ENCODE measurements around the gene NPY. TPM values are rescaled to one million over a fixed set of nuclear protein-coding genes. Genes with fewer than 3 reads are reported as not detected.

The NPY gene
- total RNA-seq (2022) (not detected in 2 replicates), Bru-seq, nascent RNA (not detected), BruChase-seq, experiment 1, labeled RNA remaining after a 6-hour chase (not detected), BruChase-seq, experiment 2, labeled RNA remaining after a 2-hour chase (not detected)
- long read RNA-seq: 0 reads

DNA sequence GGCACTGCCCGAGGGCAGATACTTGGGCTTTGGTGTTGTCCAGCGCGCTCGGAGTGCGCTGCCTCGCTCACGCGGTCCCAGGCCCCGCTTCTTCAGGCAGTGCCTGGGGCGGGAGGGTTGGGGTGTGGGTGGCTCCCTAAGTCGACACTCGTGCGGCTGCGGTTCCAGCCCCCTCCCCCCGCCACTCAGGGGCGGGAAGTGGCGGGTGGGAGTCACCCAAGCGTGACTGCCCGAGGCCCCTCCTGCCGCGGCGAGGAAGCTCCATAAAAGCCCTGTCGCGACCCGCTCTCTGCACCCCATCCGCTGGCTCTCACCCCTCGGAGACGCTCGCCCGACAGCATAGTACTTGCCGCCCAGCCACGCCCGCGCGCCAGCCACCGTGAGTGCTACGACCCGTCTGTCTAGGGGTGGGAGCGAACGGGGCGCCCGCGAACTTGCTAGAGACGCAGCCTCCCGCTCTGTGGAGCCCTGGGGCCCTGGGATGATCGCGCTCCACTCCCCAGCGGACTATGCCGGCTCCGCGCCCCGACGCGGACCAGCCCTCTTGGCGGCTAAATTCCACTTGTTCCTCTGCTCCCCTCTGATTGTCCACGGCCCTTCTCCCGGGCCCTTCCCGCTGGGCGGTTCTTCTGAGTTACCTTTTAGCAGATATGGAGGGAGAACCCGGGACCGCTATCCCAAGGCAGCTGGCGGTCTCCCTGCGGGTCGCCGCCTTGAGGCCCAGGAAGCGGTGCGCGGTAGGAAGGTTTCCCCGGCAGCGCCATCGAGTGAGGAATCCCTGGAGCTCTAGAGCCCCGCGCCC is at the start of gene NPY:
Gene NPY (plus strand): TSS at position 294 of the 802 bp plus-strand sequence. CDS start 1,051 bp downstream, outside the sequence.
- no TSS peak for BruUV-seq (replicated peaks)
- H3K36me3 Mint-ChIP-seq (ENCODE audit: insufficient read depth, unreplicated experiment): no peaks in the 10 kb centered on the region
- peaks cover 14% of the 10 kb centered on the region for H3K27me3 Mint-ChIP-seq (ENCODE audit: insufficient read depth, unreplicated experiment)
- H3K4me3 Mint-ChIP-seq (ENCODE audit: unreplicated experiment): no peak within 1 kb of the TSS
- CTCF ChIA-PET: interaction anchor here (0.6 kb wide), 2 partner anchors 272 to 358 kb away, joined by 3 to 5 read pairs; no protein-coding TSS in a partner anchor
- POLR2A ChIA-PET: no interaction called here
- no peak within 1 kb of the TSS for H3K27ac Mint-ChIP-seq (ENCODE audit: low read depth, unreplicated experiment)
- TF ChIP-seq, protein P1, sequence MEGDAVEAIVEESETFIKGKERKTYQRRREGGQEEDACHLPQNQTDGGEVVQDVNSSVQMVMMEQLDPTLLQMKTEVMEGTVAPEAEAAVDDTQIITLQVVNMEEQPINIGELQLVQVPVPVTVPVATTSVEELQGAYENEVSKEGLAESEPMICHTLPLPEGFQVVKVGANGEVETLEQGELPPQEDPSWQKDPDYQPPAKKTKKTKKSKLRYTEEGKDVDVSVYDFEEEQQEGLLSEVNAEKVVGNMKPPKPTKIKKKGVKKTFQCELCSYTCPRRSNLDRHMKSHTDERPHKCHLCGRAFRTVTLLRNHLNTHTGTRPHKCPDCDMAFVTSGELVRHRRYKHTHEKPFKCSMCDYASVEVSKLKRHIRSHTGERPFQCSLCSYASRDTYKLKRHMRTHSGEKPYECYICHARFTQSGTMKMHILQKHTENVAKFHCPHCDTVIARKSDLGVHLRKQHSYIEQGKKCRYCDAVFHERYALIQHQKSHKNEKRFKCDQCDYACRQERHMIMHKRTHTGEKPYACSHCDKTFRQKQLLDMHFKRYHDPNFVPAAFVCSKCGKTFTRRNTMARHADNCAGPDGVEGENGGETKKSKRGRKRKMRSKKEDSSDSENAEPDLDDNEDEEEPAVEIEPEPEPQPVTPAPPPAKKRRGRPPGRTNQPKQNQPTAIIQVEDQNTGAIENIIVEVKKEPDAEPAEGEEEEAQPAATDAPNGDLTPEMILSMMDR (IDR thresholded peaks at IDR 0.05; ENCODE audit: unreplicated experiment): no peak
- intact Hi-C loops (cut with micrococcal nuclease): no loop called here
- no peaks in the 10 kb centered on the region for H3K9me3 Mint-ChIP-seq (ENCODE audit: unreplicated experiment)
- DNase-seq (ENCODE audit: unreplicated experiment): no peak
- no peaks in the 10 kb centered on the region for H3K4me1 Mint-ChIP-seq (ENCODE audit: insufficient read depth, unreplicated experiment)

DNA sequence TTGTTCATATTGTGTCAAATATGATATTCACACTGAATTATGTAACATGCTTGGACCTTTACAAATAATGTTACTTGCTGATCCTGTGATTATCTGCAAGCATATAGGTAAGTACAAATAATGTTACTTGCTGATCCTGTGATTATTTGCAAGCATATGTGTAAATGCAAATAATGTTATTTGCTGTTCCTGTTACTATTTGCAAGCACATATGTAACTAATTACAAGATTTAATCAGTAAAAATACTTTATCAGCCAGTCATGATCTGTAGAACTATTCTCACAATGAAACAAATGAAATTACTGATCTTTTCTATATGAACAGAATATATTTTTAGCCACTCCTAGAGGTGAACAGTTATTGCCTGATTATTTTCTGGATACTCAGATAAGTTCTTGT is 44.7 kb upstream of the NPY start:
- no peaks in the 10 kb centered on the region for H3K9me3 Mint-ChIP-seq (ENCODE audit: unreplicated experiment)
- BruUV-seq (replicated peaks): no TSS peak
- POLR2A ChIA-PET: no interaction called here
- H3K4me3 Mint-ChIP-seq (ENCODE audit: unreplicated experiment): no peak overlapping the region
- peaks cover 6% of the 10 kb centered on the region for H3K36me3 Mint-ChIP-seq (ENCODE audit: insufficient read depth, unreplicated experiment)
- peaks cover 29% of the 10 kb centered on the region for H3K27me3 Mint-ChIP-seq (ENCODE audit: insufficient read depth, unreplicated experiment)
- TF ChIP-seq, protein P1 (IDR thresholded peaks at IDR 0.05; ENCODE audit: unreplicated experiment): no peak
- H3K4me1 Mint-ChIP-seq (ENCODE audit: insufficient read depth, unreplicated experiment): no peaks in the 10 kb centered on the region
- intact Hi-C loops (cut with micrococcal nuclease): no loop called here
- DNase-seq (ENCODE audit: unreplicated experiment): no peak
- CTCF ChIA-PET: no interaction called here
- H3K27ac Mint-ChIP-seq (ENCODE audit: low read depth, unreplicated experiment): no peak overlapping the region

DNA sequence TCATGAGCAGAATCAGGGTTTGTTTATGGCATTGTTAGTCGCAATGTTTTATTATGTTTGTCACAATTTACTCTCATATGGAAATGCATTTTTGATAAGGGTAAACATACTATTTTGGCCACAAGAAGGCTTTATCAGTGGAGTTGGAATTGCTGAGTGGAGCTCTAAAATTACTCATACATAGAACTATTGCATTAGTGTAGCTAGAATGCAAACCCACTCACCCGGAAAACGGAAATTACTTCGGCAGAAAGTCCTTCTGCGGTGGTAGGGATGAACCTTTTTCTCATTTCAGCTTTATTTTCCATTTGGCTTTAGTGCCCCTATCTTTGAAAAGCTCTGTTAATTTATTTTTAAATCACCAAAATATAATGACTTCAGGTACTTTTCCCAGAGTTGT is 42.8 kb upstream of the NPY start:
- ChIA-PET CTCF (no interaction called here), POLR2A (no interaction called here)
- Mint-ChIP-seq H3K27me3 (ENCODE audit: insufficient read depth, unreplicated experiment) (peaks cover 22% of the 10 kb centered on the region), H3K4me1 (ENCODE audit: insufficient read depth, unreplicated experiment) (no peaks in the 10 kb centered on the region), H3K27ac (ENCODE audit: low read depth, unreplicated experiment) (no peak overlapping the region), H3K4me3 (ENCODE audit: unreplicated experiment) (no peak overlapping the region), H3K9me3 (ENCODE audit: unreplicated experiment) (no peaks in the 10 kb centered on the region), H3K36me3 (ENCODE audit: insufficient read depth, unreplicated experiment) (peaks cover 6% of the 10 kb centered on the region)
- BruUV-seq (replicated peaks): no TSS peak
- no peak for DNase-seq (ENCODE audit: unreplicated experiment)
- intact Hi-C loops (cut with micrococcal nuclease): no loop called here
- TF ChIP-seq, protein P1 (IDR thresholded peaks at IDR 0.05; ENCODE audit: unreplicated experiment): no peak

DNA sequence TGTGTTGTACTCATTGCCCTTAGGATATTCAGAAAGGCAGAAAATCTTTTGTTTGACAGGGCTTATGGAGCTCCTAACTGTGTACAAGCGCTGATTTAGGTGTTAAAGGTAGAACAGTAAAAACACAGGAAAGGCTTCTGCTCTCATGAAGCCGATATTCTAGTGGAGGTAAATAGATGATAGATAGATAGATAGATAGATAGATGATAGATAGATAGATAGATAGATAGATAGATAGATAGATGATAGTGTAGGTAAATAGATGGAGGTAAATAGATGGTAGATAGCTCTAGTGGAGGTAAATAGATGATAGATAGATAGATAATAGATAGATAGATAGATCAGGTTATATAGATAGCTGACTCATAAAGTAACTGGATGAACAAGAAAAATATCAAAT is 39.4 kb upstream of the NPY start:
- Mint-ChIP-seq H3K27ac (ENCODE audit: low read depth, unreplicated experiment) (no peak overlapping the region), H3K9me3 (ENCODE audit: unreplicated experiment) (no peaks in the 10 kb centered on the region), H3K4me3 (ENCODE audit: unreplicated experiment) (no peak overlapping the region), H3K36me3 (ENCODE audit: insufficient read depth, unreplicated experiment) (no peaks in the 10 kb centered on the region), H3K4me1 (ENCODE audit: insufficient read depth, unreplicated experiment) (no peaks in the 10 kb centered on the region), H3K27me3 (ENCODE audit: insufficient read depth, unreplicated experiment) (no peaks in the 10 kb centered on the region)
- intact Hi-C loops (cut with micrococcal nuclease): no loop called here
- ChIA-PET CTCF (no interaction called here), POLR2A (no interaction called here)
- no TSS peak for BruUV-seq (replicated peaks)
- TF ChIP-seq, protein P1 (IDR thresholded peaks at IDR 0.05; ENCODE audit: unreplicated experiment): no peak
- no peak for DNase-seq (ENCODE audit: unreplicated experiment)

Data from MCF 10A (cell line).